CD14-positive monocyte (primary cell): ENCODE results near the gene POLA1. TPM values are rescaled to one million over a fixed set of nuclear protein-coding genes. Genes with fewer than 3 reads are reported as not detected.

Experiments
- DNase-seq, 3 donors: peaks; one replicate each; pipeline ENCODE4 v3.0.0-alpha.2; 2011 to 2022
- H2AFZ ChIP-seq: 2 replicates; pipeline ENCODE4 v1.6.0; 2012; ENCODE audit warnings: mild to moderate bottlenecking, low read depth, low read length, inconsistent platforms; ENCODE audit not compliant: insufficient read depth, poor library complexity, severe bottlenecking
- H3K27ac ChIP-seq, 2 donors: 1 replicate in 1 of 2; 2 replicates in 1 of 2; pipeline ENCODE4 v1.5.1; 2012 to 2013; ENCODE audit warnings: low read length in 2 of 2, control low read depth in 1 of 2, inconsistent platforms in 1 of 2, low read depth in 1 of 2, mild to moderate bottlenecking in 1 of 2
- H3K27me3 ChIP-seq, 2 donors: one replicate each; pipeline versions ENCODE4 v1.6.0 to v1.6.1; 2011 to 2013; ENCODE audit warnings: low read length in 2 of 2; ENCODE audit not compliant: control insufficient read depth in 2 of 2, insufficient read depth in 2 of 2
- H3K36me3 ChIP-seq, 2 donors: replicated peaks in 1 of 2; 1 replicate in 1 of 2; 2 replicates in 1 of 2; pipeline versions ENCODE4 v1.5.1 to v1.6.1; 2012 to 2013; ENCODE audit warnings: low read length in 2 of 2, control low read depth in 1 of 2, inconsistent platforms in 1 of 2, mild to moderate bottlenecking in 1 of 2; ENCODE audit not compliant: insufficient read depth in 2 of 2, control insufficient read depth in 1 of 2
- H3K4me1 ChIP-seq, 2 donors: 1 replicate in 1 of 2; 2 replicates in 1 of 2; pipeline versions ENCODE4 v1.5.1 to v1.6.1; 2012 to 2013; ENCODE audit warnings: low read length in 2 of 2, control low read depth in 1 of 2, inconsistent platforms in 1 of 2, mild to moderate bottlenecking in 1 of 2, moderate library complexity in 1 of 2; ENCODE audit not compliant: insufficient read depth in 2 of 2, control insufficient read depth in 1 of 2
- H3K4me2 ChIP-seq: replicated peaks from 2 replicates; pipeline ENCODE3; 2012; ENCODE audit warnings: low read length, moderate library complexity, mild to moderate bottlenecking; ENCODE audit not compliant: poor library complexity, severe bottlenecking; ENCODE audit errors: extremely low read depth
- H3K4me3 ChIP-seq, 3 experiments: fragments of 200-600 bp in 1 of 3; sonication (generic) in 1 of 3; replicated peaks in 1 of 3; 1 replicate in 2 of 3; 2 replicates in 1 of 3; pipeline ENCODE4 v1.5.1; 2011 to 2013; ENCODE audit warnings: low read length in 3 of 3, mild to moderate bottlenecking in 3 of 3, control low read depth in 2 of 3, low read depth in 2 of 3, inconsistent platforms in 1 of 3, moderate library complexity in 1 of 3
- H3K79me2 ChIP-seq: 2 replicates; pipeline ENCODE4 v1.6.0; 2012; ENCODE audit warnings: mild to moderate bottlenecking, control low read depth, inconsistent platforms, low read length, moderate library complexity; ENCODE audit not compliant: insufficient read depth
- H3K9ac ChIP-seq: 2 replicates; pipeline ENCODE4 v1.6.0; 2017; ENCODE audit warnings: low read length, mild to moderate bottlenecking; ENCODE audit not compliant: insufficient read depth, poor library complexity, severe bottlenecking
- H3K9me3 ChIP-seq, 2 donors: replicated peaks in 1 of 2; 1 replicate in 1 of 2; 2 replicates in 1 of 2; pipeline versions ENCODE4 v1.5.1 to v1.6.1; 2012 to 2013; ENCODE audit warnings: low read length in 2 of 2, control low read depth in 1 of 2; ENCODE audit not compliant: control insufficient read depth in 1 of 2, insufficient read depth in 1 of 2
- H4K20me1 ChIP-seq: 2 replicates; pipeline ENCODE4 v1.6.0; 2012; ENCODE audit warnings: mild to moderate bottlenecking, low read length, control low read depth, moderate library complexity; ENCODE audit not compliant: insufficient read depth
- H3K27ac Mint-ChIP-seq, 7 donors: one replicate each; pipeline ENCODE4 v1.8.0; 2020; ENCODE audit warnings: mild to moderate bottlenecking in 7 of 7, mixed read lengths in 7 of 7, moderate library complexity in 6 of 7, inconsistent platforms in 2 of 7
- H3K27me3 Mint-ChIP-seq, 3 donors: one replicate each; pipeline ENCODE4 v1.8.0; 2021 to 2022; ENCODE audit warnings: low read depth in 3 of 3, mild to moderate bottlenecking in 3 of 3, mixed read lengths in 3 of 3, moderate library complexity in 3 of 3, inconsistent platforms in 1 of 3
- H3K36me3 Mint-ChIP-seq, 2 donors: one replicate each; pipeline ENCODE4 v1.8.0; 2020; ENCODE audit warnings: mixed read lengths in 2 of 2, inconsistent platforms in 1 of 2, mild to moderate bottlenecking in 1 of 2
- H3K4me1 Mint-ChIP-seq: one replicate; pipeline ENCODE4 v1.8.0; 2020; ENCODE audit warnings: mild to moderate bottlenecking, mixed read lengths
- H3K4me3 Mint-ChIP-seq, 2 donors: one replicate each; pipeline ENCODE4 v1.8.0; 2020; ENCODE audit warnings: mild to moderate bottlenecking in 2 of 2, mixed read lengths in 2 of 2, moderate library complexity in 1 of 2
- H3K9me3 Mint-ChIP-seq, 7 donors: one replicate each; pipeline ENCODE4 v1.8.0; 2020 to 2022; ENCODE audit warnings: mixed read lengths in 7 of 7, mild to moderate bottlenecking in 6 of 7, moderate library complexity in 6 of 7, inconsistent platforms in 2 of 7
- CTCF ChIP-seq: fragments of 200-600 bp; IDR thresholded peaks from one replicate; pipeline ENCODE4 v1.8.0; 2022; ENCODE audit warnings: antibody characterized with exemption, mild to moderate bottlenecking
- WGBS: methylation state at CpG from one replicate; pipeline ENCODE4 v1.1.5; 2013; ENCODE audit warnings: missing lambda C conversion rate; ENCODE audit not compliant: insufficient coverage; 5-methylcytosine and 5-hydroxymethylcytosine counted together
- intact Hi-C, 2 donors: fragments of 100-400 bp; cut with micrococcal nuclease; formaldehyde crosslinking; loops; one replicate each; pipeline versions ENCODE4 v1.15.0 to v1.15.1; 2023
- polyA plus RNA-seq, 3 donors: library from polyadenylated mRNA; depleted of rRNA in 1 of 3; unstranded in 2 of 3; stranded (reverse) in 1 of 3; fragments of 300-500 nt in 2 of 3; fragments of >200 nt in 1 of 3; fragmentation: Illumina TruSeq in 2 of 3; gene quantifications; 1 replicate in 2 of 3; 2 replicates in 1 of 3; pipeline ENCODE4 v1.2.3, GENCODE V29; 2012 to 2021

Gene POLA1
- polyA plus RNA-seq, 3 donors: 1.2 to 1.4 (median 1.3) TPM

- Mint-ChIP-seq H3K4me3 (no peak overlapping the region), H3K4me1 (peaks cover 2% of the 10 kb centered on the region), H3K27me3 (no peaks in the 10 kb centered on the region), H3K27ac (peak overlapping the region in 2 of 7 donors; percentile 15 to 43), H3K36me3 (peaks cover 27 to 33% of the 10 kb centered on the region in 2 donors), H3K9me3 (peaks cover 0 to 2% (median 0%) of the 10 kb centered on the region in 7 donors)
- Histone ChIP-seq H3K36me3 (peaks cover 0 to 11% of the 10 kb centered on the region in 2 donors), H3K4me2 (no peak overlapping the region), H3K27me3 (no peaks in the 10 kb centered on the region), H2AFZ (no peak overlapping the region), H4K20me1 (no peaks in the 10 kb centered on the region), H3K9me3 (no peaks in the 10 kb centered on the region), H3K27ac (no peak overlapping the region), H3K9ac (no peak overlapping the region), H3K79me2 (no peaks in the 10 kb centered on the region), H3K4me3 (no peak overlapping the region), H3K4me1 (no peaks in the 10 kb centered on the region)
- no peak for TF ChIP-seq CTCF
- WGBS: no CpG with 5 or more reads among the region's 3 CpGs
- DNase-seq: no peak
- intact Hi-C loops: no loop called here
Observed at GRCh38 chrX:24763989-24764388, 70.3 kb downstream of the POLA1 start.

GRCh38 chrX:24767557-24767956, 73.8 kb downstream of the POLA1 start:
- Mint-ChIP-seq H3K9me3 (peaks cover 0 to 2% (median 0%) of the 10 kb centered on the region in 7 donors), H3K27me3 (no peaks in the 10 kb centered on the region), H3K36me3 (peaks cover 10 to 27% of the 10 kb centered on the region in 2 donors), H3K4me3 (no peak overlapping the region), H3K27ac (no peak overlapping the region), H3K4me1 (peaks cover 2% of the 10 kb centered on the region)
- Histone ChIP-seq H3K4me1 (no peaks in the 10 kb centered on the region), H4K20me1 (no peaks in the 10 kb centered on the region), H3K79me2 (no peaks in the 10 kb centered on the region), H3K27me3 (no peaks in the 10 kb centered on the region), H3K9ac (no peak overlapping the region), H3K27ac (no peak overlapping the region), H3K9me3 (no peaks in the 10 kb centered on the region), H3K36me3 (peaks cover 0 to 4% of the 10 kb centered on the region in 2 donors), H3K4me3 (no peak overlapping the region), H2AFZ (no peak overlapping the region), H3K4me2 (no peak overlapping the region)
- intact Hi-C loops: no loop called here
- WGBS: no CpG with 5 or more reads among the region's 1 CpG
- no peak for DNase-seq
- no peak for TF ChIP-seq CTCF
